HG02943 (cell line): Measurements from ENCODE around the gene ITGA2.

ENCODE experiments used
- ATAC-seq: cut with Tn5 transposase; IDR thresholded peaks from one replicate; pipeline ENCODE4 v1.9.1; 2021; ENCODE audit warnings: mild to moderate bottlenecking, low read depth, moderate library complexity; ENCODE audit not compliant: unreplicated experiment

Gene ITGA2

DNA sequence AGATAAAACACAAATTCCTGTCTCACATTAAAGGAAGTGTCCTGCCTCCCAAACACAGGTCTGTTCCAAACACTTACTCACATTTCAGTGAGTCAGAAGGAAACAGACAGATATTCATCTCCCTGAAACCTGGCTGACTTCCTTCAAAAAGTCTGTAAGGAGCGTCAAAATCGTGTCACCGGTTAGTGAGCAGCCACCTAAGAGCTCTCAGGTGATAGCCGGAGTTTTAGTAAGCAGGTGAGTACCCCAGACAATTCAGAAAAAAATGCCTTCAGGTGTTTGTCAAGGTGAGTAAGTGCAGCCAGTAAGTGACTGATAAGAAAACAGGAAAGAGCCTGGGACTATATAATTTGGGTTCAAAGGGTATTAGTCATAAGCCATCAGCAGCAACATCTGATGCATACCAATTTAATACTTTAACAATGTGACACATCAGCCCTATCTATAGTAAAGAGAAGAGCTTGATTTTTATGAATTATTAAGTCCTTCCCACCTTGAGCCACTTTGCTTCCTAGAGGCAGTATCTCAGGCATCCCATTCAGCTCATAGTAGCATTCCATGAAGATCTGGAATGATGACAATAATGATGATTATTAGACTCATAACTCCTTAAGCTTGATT, 1.3 kb upstream of the ITGA2 start:
- no peak for ATAC-seq

- ATAC-seq, result no peak
Observed at GRCh38 chr5:52988335-52989024, 672 bp upstream of the ITGA2 start.

- no peak for ATAC-seq
Observed at GRCh38 chr5:52989781-52990527, 802 bp downstream of the ITGA2 start.

DNA sequence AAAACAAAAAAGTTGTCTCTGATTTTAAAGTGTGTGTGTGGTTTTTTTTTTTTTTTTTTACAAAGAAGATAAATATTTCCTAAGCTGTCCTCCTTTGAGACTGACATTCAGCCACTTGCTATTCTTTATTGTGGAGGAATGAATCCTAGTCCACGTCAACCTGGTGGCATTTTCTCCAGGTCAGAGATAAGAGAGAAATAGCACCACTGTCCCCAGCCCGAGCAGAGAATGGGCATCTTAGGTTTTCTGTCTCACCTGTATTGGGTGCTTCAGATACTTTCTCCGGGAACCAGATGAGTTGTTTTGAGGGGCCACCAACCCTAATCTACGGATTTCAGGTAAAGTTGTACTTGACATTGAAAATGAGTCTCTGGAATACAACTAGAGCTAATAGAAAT, 1.4 kb downstream of the ITGA2 start:
- no peak for ATAC-seq

- no peak for ATAC-seq
Observed at GRCh38 chr5:52993367-52993766, 4.2 kb downstream of the ITGA2 start.

DNA sequence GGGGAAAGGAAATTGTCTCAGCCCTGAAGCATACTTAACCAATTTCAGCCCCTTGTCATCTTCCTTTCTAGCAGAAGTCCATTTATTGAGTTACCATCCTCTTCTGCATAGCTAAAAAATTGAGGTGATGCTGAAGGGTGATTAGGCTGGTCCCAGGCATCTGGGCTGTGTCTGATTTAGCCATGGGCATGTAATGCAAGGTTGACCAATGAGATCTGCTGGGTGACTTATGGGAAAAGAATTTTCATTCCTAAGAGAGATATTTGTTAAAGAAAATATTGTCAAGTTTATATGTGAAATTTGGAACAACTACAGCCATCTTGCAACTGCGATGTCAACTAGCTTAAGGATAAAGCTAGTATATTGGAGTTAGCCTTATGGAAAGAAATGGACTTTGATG, 5.1 kb downstream of the ITGA2 start:
- ATAC-seq, result no peak

DNA sequence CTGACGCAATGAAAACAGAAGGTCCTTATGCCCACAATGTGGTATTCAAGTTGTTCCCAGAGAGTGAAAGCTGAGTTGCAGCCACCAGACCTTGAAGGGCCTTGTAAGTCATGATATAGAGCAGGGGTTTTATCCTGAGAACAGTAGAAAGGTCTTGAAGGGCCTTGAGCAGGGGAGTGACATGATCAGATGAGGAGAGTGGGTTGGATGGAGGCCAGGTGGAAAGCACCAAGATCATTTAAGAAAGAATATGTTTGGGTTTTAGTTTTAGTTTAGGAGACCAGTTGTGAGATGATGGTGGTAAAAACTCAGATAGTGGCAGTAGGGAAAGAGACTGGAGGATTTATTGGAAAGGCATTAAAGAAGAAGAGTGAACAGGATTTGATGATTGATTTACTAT, 5.9 kb downstream of the ITGA2 start:
- ATAC-seq, result no peak

GRCh38 chr5:52995914-52996313, 6.8 kb downstream of the ITGA2 start:
- ATAC-seq, result no peak

GRCh38 chr5:52996979-52997378, 7.8 kb downstream of the ITGA2 start:
- no peak for ATAC-seq

GRCh38 chr5:52997424-52997823, 8.3 kb downstream of the ITGA2 start:
- ATAC-seq, result no peak

DNA sequence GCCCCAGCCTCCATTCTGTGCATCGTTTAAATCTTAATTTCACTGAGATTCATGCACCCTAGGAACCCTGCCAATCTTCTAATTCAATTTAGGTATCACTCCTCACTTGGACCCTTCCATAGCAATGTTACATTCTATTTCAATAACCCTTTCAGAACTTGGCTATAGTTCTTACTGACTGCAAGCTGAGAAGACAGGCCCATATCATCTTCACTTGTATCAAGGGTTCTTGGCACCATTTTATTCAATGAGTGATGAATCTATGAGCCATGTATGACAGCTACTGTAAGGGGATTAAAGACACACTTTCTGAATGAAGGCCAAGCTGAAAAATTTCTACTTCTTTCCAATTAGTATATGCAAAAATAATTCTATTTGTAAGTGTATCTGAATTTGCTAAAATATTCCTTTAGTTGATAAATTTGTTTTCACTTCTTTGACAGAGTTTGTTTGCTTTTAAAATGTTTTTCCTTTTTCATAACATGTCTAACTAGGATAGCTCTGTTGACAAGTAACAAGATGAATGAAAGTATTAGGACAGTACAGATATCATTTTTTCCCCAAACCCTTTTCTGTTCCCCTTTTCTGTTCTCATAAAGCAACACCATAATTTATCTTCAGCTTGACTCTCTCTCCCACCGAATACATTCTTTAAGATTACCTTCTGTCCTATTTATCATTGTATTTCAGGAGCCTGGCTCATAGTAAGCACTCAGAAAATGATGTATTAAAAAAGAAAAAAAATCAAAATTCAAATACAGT, 9.6 kb downstream of the ITGA2 start:
- no peak for ATAC-seq

DNA sequence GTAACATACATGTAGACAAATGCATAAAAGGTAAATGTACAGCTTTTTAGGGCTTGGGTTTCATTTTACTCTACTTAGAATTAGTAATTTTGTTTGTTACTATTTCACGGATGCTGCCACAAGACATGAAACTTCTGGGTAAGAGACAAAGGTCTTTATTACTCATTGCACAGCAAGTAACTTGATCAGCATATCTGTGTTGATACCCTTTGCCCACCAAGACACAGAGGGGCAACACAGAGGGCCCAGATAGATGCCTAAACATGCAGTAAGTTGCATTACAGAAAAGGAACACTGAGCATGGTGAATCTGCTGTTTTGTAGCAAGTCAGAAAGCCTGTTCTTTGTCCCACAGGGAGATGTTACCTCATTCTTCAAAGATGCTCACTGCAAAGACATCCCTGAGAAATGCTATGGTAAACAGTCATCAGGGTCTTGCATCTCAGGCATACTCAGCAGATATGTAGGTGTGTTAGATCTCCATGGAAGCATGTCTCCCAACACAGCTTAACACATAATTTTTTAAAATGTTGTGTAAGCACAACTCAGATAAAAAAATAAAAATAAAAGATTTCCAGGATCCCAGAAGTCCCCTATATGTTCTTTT, 10.3 kb downstream of the ITGA2 start:
- no peak for ATAC-seq

DNA sequence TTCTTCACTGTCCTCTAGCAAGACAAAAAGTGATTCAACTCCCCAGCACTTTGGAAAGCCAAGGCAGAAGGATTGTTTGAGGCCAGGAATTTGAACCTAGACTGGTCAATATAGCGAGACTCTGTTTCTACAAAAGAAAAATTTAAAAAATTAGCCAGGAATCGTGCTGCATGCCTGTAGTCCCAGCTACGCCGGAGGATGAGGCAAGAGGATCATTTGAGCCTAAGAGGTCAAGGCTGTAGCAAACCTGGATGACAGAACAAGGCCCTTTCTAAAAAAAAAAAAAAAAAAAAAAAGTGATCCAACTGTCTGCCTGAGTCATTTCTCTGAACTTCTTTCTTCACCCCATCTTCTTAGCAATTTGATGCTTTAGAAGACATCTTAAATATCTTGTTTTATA, 12.4 kb downstream of the ITGA2 start:
- no peak for ATAC-seq

DNA sequence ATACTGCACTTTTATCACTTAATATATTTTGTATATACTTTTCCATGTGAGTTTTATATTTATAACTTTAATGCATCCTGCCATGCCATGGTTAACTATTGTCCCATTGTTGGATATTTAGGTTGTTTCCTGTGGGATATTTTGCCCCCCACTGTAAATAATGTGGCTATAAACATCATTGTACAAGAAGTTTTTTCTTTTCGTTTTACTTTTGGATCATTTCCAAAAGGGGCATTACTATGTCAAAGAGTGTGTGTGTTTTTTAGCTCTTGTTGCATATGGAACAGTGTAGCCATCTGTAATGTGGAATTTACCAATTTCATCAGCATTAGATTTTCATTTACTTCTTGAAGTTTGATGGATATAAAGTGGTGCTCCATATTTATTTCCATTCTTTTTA, 13.3 kb downstream of the ITGA2 start:
- no peak for ATAC-seq

DNA sequence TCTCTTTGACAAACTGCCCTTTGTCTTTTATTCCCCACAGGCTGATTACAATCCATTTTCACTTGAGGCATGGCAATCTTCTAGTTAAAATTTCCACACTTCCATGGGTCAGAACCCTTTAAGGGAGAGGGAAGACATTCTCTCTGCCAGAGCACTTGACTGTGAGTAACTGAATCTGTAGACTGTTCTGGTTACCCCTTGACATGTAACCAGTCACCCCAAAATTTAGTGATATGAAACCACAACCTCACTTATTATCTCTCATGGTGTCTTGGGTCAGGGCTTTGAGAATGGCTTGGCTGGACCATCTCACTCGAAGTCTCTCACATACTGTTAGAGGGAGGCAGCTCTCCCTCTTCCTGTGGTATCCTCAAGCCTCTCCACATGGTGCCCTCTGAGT, 14.0 kb downstream of the ITGA2 start:
- ATAC-seq, result no peak

DNA sequence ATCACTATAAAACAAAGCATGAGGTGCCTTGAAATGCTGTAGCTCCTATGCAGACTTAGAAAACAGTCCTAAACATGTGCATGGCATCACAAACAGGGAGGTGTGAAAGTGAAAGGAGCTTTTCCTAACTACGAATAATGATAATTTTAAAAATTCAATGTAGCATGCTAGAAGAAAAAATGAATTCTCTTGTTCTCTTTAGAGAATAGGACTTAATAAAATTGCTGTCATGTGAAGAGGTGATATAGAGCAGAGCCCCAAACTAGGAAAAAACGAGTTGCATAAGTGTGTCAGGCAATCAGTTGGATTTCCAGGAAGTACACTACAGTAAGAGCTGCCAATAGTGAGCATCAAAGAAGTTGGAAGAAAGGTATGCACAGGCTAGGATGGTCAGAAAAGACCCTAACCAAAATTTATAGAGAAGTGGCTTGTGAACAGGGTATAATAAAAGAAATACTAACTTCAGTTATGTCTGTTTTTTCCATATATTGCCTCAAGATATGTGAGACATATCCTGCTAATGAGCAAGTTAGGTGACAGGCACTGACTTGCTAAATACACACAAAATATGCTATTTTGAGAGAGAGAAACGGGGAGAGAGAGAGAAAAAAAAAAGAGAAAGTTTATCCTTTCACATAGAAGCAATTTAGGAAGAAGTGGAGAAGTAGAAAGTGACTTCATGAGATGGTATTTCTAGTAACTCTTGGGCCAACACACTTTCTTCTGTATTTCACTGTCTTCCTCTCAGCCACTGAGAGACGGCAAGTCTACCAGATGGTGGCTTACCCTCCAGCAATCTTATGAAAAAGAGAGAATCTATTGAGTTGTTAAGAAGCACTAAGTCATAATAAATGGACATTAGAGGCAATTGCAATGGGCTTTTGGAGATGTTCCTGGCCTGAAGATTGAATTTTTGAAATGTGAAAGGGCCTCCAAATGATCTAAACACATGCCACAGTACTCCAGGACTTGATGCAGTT, 18.0 kb downstream of the ITGA2 start:
- no peak for ATAC-seq

DNA sequence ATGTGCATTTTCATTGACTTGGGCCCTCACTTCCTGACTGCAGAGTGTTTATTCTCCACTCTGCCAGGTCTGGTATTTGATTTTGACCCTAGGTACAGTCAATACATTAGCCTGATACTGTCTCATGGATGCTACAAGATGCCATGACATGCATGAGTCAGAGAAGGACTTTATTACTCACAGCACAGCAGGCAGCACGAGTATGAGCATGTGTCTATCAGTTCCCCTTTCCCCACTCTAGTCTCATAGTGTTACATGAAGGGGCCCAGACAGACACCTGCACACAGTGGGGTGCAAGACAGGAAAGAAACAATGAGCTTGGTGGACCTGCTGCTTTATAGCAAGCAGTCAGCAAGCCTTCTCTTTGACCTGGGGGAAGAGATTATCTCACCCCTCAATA, 19.6 kb downstream of the ITGA2 start:
- peak; percentile 63 for ATAC-seq

DNA sequence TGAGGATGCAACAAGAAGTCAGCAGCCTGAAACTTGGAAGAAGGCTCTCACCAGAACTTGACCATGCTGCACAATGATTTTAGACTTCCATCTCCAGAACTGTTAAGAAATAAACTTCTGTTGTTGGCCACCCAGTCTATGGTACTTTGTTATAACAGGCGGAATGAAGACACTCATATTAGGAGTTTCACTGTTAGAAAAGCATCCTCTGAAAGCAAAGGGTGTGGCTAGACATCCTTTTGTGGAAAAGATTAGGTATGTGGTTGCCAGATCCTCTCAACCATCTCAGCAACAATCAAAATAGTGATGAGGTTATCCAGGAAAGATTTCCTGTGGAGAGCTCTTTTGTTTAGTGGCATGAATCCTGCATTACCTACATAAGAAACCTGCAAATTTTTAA, 20.7 kb downstream of the ITGA2 start:
- ATAC-seq, result no peak

DNA sequence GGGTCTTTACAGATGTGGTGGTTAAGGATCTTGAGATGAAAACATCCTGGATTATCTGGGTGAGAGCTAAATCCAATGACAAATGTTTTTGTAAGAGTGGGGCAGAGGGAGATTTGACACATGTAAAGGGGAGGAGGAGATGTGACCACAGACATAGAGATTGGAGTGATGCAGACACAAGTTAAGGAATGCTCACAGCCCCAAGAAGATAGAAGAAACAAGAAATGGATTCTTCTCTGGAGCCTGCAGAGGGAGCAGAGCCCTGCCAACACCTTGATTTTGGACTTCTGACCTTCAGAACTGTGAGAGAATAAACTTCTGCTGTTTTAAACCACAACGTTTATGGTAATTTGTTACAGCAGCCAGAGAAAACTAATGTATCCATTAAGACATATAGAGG, 21.7 kb downstream of the ITGA2 start:
- no peak for ATAC-seq

DNA sequence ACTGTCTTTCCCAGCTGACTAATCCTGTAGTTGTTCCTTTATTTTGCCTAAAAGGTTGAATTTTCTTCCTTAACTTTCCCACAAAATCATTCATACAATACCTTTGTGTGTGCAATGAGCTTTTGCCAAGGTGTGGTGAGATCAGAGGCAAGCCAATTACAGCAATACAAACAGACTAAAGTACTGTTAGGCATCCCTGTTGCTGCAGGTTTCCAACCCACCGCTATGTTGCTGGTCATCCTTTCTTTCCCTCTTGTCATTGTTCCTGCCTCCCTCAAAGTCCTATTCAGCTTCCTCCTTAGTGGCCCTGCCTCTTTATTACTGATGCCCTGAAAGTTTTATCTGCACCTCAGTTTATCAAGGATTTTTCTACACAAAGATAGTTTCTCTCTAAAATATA, 22.1 kb downstream of the ITGA2 start:
- no peak for ATAC-seq
